Vagina (tissue), 2 donors: ENCODE measurements around the gene CHST6. TPM values are rescaled to one million over a fixed set of nuclear protein-coding genes. Genes with fewer than 3 reads are reported as not detected.

ENCODE experiments used
- DNase-seq, 2 donors: peaks; one replicate each; pipeline ENCODE4 v3.0.0-alpha.2; 2017; ENCODE audit errors: extremely low spot score in 2 of 2
- H3K27ac ChIP-seq: fragments of 200-600 bp; sonication (generic); one replicate; pipeline ENCODE4 v1.5.1; 2019
- H3K27me3 ChIP-seq: fragments of 200-600 bp; sonication (generic); one replicate; pipeline ENCODE4 v1.5.1; 2019
- H3K36me3 ChIP-seq, 2 donors: fragments of 200-600 bp; sonication (generic); one replicate each; pipeline ENCODE4 v1.5.1; 2017 to 2019
- H3K4me1 ChIP-seq: fragments of 200-600 bp; sonication (generic); one replicate; pipeline ENCODE4 v1.5.1; 2019
- H3K4me3 ChIP-seq, 2 donors: fragments of 200-600 bp; sonication (generic); 1 replicate in 1 of 2; 2 replicates in 1 of 2; pipeline ENCODE4 v1.5.1; 2016 to 2019
- H3K9me3 ChIP-seq: fragments of 200-600 bp; sonication (generic); one replicate; pipeline ENCODE4 v1.5.1; 2019
- CTCF ChIP-seq, 3 experiments: fragments of 450-650 bp in 2 of 3; fragments of 200-600 bp in 1 of 3; sonication (generic) in 1 of 3; IDR thresholded peaks; one replicate each; pipeline ENCODE4 v1.5.1; 2017 to 2019; ENCODE audit warnings: antibody characterized with exemption in 3 of 3, mild to moderate bottlenecking in 2 of 3, moderate library complexity in 2 of 3
- POLR2A ChIP-seq, 2 donors: fragments of 450-650 bp; IDR thresholded peaks; one replicate each; pipeline ENCODE4 v1.6.1; 2017; ENCODE audit warnings: antibody characterized with exemption in 2 of 2, mild to moderate bottlenecking in 2 of 2, moderate library complexity in 2 of 2
- POLR2AphosphoS5 ChIP-seq, 2 donors: sonication (generic); formaldehyde crosslinking; IDR thresholded peaks; one replicate each; pipeline ENCODE4 v1.9.0; 2017; ENCODE audit warnings: antibody characterized with exemption in 2 of 2, mild to moderate bottlenecking in 2 of 2, low read depth in 1 of 2; ENCODE audit not compliant: insufficient read depth in 1 of 2
- intact Hi-C: fragments of 100-400 bp; cut with DNase I; formaldehyde crosslinking; loops from one replicate; pipeline ENCODE4 v1.15.1; 2023
- total RNA-seq: library from RNA; depleted of rRNA; stranded (reverse); fragments of >200 nt; gene quantifications from one replicate; pipeline ENCODE4 v1.2.3, GENCODE V29; 2016

Gene CHST6
- total RNA-seq, 1 donor from 2014 or later = 0.25 TPM

- DNase-seq = no peak
- Histone ChIP-seq H3K36me3 (peaks cover 0 to 10% of the 10 kb centered on the region in 2 donors), H3K9me3 (no peaks in the 10 kb centered on the region), H3K4me3 (no peak overlapping the region), H3K4me1 (peaks cover 14% of the 10 kb centered on the region), H3K27me3 (no peaks in the 10 kb centered on the region), H3K27ac (no peak overlapping the region)
- intact Hi-C loops = no loop called here
- no peak for TF ChIP-seq CTCF (IDR thresholded peaks at IDR 0.05)
- no peak for TF ChIP-seq POLR2AphosphoS5 (IDR thresholded peaks at IDR 0.05; ENCODE audit: insufficient read depth in 1 of 2, low read depth in 1 of 2)
- TF ChIP-seq POLR2A (IDR thresholded peaks at IDR 0.05) = no peak
These were observed 39.6 kb downstream of the CHST6 start for GRCh38 chr16:75455677-75456076.

DNA sequence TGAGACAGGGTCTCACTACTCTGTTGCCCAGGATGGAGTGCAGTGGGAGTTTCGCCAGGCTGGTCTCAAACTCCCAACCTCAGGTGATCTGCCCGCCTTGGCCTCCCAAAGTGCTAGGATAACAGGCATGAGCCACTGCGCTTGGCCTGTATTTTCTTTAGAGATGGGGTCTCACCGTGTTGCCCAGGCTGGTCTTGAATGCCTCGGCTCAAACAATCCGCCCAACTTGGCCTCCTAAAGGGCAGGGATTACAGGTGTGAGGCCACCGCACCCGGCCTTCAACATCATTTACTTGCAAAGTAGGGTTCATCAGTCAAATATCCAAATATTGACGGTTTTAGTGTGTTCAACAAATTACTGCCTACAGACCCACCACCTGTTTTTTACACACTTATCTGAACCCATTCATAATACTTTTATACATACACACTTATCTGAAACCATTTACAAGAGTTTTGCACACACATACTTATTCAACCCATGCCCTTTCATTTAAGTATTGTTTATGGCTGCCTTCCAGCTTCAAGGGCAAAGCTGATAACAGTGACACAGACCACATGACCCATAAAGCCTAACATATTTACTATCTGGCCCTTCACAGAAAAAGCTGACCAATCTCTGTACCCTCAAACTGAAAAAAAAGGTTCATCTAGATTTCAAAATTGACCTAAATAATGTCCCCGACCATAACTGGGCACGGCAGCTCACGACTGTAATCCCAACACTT is 42.6 kb downstream of the CHST6 start:
- TF ChIP-seq POLR2A (IDR thresholded peaks at IDR 0.05) (no peak), CTCF (IDR thresholded peaks at IDR 0.05) (no peak), POLR2AphosphoS5 (IDR thresholded peaks at IDR 0.05; ENCODE audit: insufficient read depth in 1 of 2, low read depth in 1 of 2) (no peak)
- intact Hi-C loops = no loop called here
- H3K36me3 ChIP-seq = peaks cover 0 to 22% of the 10 kb centered on the region in 2 donors
- DNase-seq = no peak
- no peak overlapping the region for H3K4me3 ChIP-seq
- no peak overlapping the region for H3K27ac ChIP-seq
- no peaks in the 10 kb centered on the region for H3K9me3 ChIP-seq
- no peaks in the 10 kb centered on the region for H3K27me3 ChIP-seq
- peaks cover under 1% of the 10 kb centered on the region for H3K4me1 ChIP-seq

DNA sequence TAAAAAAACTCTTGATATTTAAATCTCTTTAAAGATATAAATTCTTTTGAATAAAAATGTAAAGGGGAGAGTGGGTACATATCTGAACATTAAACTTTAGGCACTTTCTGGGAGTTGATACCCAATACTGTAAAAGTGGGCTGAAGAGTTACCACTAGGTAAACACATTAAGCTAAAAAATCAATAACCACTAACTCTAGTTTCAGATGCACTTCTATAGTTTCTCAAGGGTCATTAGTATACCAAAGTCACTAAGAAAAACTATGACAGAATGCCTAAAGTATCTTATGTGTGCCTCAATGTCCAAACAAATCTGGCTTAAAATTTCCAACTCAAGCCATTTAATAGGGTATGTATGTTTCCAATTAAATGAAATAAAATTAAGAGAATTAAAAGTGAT is 48.8 kb downstream of the CHST6 start:
- Histone ChIP-seq H3K27ac (no peak overlapping the region), H3K36me3 (peaks cover 0 to 20% of the 10 kb centered on the region in 2 donors), H3K27me3 (no peaks in the 10 kb centered on the region), H3K9me3 (no peaks in the 10 kb centered on the region), H3K4me3 (no peak overlapping the region), H3K4me1 (no peaks in the 10 kb centered on the region)
- no peak for TF ChIP-seq POLR2A (IDR thresholded peaks at IDR 0.05)
- TF ChIP-seq CTCF (IDR thresholded peaks at IDR 0.05) = no peak
- TF ChIP-seq POLR2AphosphoS5 (IDR thresholded peaks at IDR 0.05; ENCODE audit: insufficient read depth in 1 of 2, low read depth in 1 of 2) = no peak
- intact Hi-C loops = no loop called here
- no peak for DNase-seq

GRCh38 chr16:75445298-75445697 is 49.9 kb downstream of the CHST6 start:
- Histone ChIP-seq H3K27ac (no peak overlapping the region), H3K27me3 (no peaks in the 10 kb centered on the region), H3K36me3 (peaks cover 0 to 9% of the 10 kb centered on the region in 2 donors), H3K4me1 (no peaks in the 10 kb centered on the region), H3K4me3 (no peak overlapping the region), H3K9me3 (no peaks in the 10 kb centered on the region)
- DNase-seq = no peak
- intact Hi-C loops = no loop called here
- TF ChIP-seq POLR2AphosphoS5 (IDR thresholded peaks at IDR 0.05; ENCODE audit: insufficient read depth in 1 of 2, low read depth in 1 of 2) (no peak), POLR2A (IDR thresholded peaks at IDR 0.05) (no peak), CTCF (IDR thresholded peaks at IDR 0.05) (no peak)

DNA sequence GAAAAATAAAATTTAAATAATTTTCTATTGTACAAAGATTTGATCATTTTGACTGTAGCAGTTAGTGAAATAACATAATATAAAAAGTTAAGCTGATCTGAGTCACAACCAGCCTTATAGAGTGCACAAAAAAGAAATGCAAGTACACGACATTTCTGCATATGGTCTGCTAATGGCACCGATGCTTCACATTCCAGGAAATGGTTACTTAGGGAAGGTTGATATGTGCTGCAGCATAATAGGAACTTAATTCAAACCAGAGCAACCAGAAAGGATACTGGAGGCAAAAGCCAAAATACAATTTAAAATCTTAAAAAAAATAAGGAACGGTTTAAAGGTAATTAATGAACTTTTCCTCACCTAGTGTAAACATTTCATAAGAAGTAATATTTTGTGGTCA is 51.9 kb downstream of the CHST6 start:
- Histone ChIP-seq H3K27me3 (no peaks in the 10 kb centered on the region), H3K9me3 (no peaks in the 10 kb centered on the region), H3K36me3 (peaks cover 0 to 4% of the 10 kb centered on the region in 2 donors), H3K4me1 (no peaks in the 10 kb centered on the region), H3K27ac (no peak overlapping the region), H3K4me3 (no peak overlapping the region)
- DNase-seq = no peak
- TF ChIP-seq POLR2AphosphoS5 (IDR thresholded peaks at IDR 0.05; ENCODE audit: insufficient read depth in 1 of 2, low read depth in 1 of 2) (no peak), CTCF (IDR thresholded peaks at IDR 0.05) (no peak), POLR2A (IDR thresholded peaks at IDR 0.05) (no peak)
- intact Hi-C loops = no loop called here
